Colonic mucosa (tissue), 4 donors: ENCODE results near the gene PRDM15. TPM values are rescaled to one million over a fixed set of nuclear protein-coding genes. Genes with fewer than 3 reads are reported as not detected.

ENCODE experiments used
- DNase-seq: peaks from one replicate; pipeline ENCODE4 v3.0.0-alpha.2; 2020
- H3K27ac ChIP-seq: fragments of 200-600 bp; one replicate; pipeline ENCODE4 v1.8.0; 2021
- H3K27me3 ChIP-seq: fragments of 200-600 bp; one replicate; pipeline ENCODE4 v1.8.0; 2021
- H3K36me3 ChIP-seq: fragments of 200-600 bp; one replicate; pipeline ENCODE4 v1.8.0; 2021
- H3K4me1 ChIP-seq: fragments of 200-600 bp; one replicate; pipeline ENCODE4 v1.8.0; 2021; ENCODE audit warnings: mild to moderate bottlenecking
- H3K4me3 ChIP-seq: fragments of 200-600 bp; one replicate; pipeline ENCODE4 v1.8.0; 2021
- H3K9ac ChIP-seq, 2 donors: one replicate each; pipeline ENCODE4 v1.7.0; 2013; ENCODE audit warnings: control low read depth in 2 of 2, low read depth in 2 of 2, low read length in 2 of 2
- H3K9me3 ChIP-seq: fragments of 200-600 bp; one replicate; pipeline ENCODE4 v1.8.0; 2021
- intact Hi-C: fragments of 100-400 bp; cut with DNase I; formaldehyde crosslinking; loops from one replicate; pipeline ENCODE4 v1.14.1; 2022
- total RNA-seq, 2 donors: library from RNA; stranded (reverse); fragmentation: NEBNext Ultra II Directional in 1 of 2; extraction: Animal tissue kit (Norgen Biotek cat#: 25700) in 1 of 2; gene quantifications; one replicate each; pipeline ENCODE4 v1.2.1, GENCODE V29; 2021
- TF ChIP-seq, protein P1 (sequence below): fragments of 200-600 bp; IDR thresholded peaks from one replicate; pipeline ENCODE4 v1.8.0; 2022; ENCODE audit warnings: antibody characterized with exemption, mild to moderate bottlenecking
- donor health status: healthy.
- donor health status: DM: no; HTN: no; CAD: no.
- donor health status: DM: no; HTN: no; CAD: no.

The PRDM15 gene
- total RNA-seq, 2 donors from 2014 or later: 3.2 to 6.3 TPM

GRCh38 chr21:41768437-41769042 is 110.6 kb downstream of the PRDM15 start:
- Histone ChIP-seq H3K27me3 (peaks cover 24% of the 10 kb centered on the region), H3K27ac (peak overlapping the region; percentile 69), H3K4me3 (peak overlapping the region; percentile 22), H3K9ac (peak overlapping the region in 1 of 2 donors; percentile 65), H3K36me3 (no peaks in the 10 kb centered on the region), H3K4me1 (no peaks in the 10 kb centered on the region), H3K9me3 (no peaks in the 10 kb centered on the region)
- DNase-seq: peak; percentile 91
- intact Hi-C loops: no loop called here
- TF ChIP-seq, protein P1, sequence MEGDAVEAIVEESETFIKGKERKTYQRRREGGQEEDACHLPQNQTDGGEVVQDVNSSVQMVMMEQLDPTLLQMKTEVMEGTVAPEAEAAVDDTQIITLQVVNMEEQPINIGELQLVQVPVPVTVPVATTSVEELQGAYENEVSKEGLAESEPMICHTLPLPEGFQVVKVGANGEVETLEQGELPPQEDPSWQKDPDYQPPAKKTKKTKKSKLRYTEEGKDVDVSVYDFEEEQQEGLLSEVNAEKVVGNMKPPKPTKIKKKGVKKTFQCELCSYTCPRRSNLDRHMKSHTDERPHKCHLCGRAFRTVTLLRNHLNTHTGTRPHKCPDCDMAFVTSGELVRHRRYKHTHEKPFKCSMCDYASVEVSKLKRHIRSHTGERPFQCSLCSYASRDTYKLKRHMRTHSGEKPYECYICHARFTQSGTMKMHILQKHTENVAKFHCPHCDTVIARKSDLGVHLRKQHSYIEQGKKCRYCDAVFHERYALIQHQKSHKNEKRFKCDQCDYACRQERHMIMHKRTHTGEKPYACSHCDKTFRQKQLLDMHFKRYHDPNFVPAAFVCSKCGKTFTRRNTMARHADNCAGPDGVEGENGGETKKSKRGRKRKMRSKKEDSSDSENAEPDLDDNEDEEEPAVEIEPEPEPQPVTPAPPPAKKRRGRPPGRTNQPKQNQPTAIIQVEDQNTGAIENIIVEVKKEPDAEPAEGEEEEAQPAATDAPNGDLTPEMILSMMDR: no peak

GRCh38 chr21:41767606-41768436 is 111.3 kb downstream of the PRDM15 start:
- peak overlapping the region; percentile 60 for H3K4me3 ChIP-seq
- intact Hi-C loops: no loop called here
- H3K9me3 ChIP-seq: no peaks in the 10 kb centered on the region
- peaks cover 19% of the 10 kb centered on the region for H3K27me3 ChIP-seq
- no peak for DNase-seq
- H3K36me3 ChIP-seq: no peaks in the 10 kb centered on the region
- peak overlapping the region in 1 of 2 donors; percentile 65 for H3K9ac ChIP-seq
- H3K4me1 ChIP-seq: no peaks in the 10 kb centered on the region
- TF ChIP-seq, protein P1: no peak
- H3K27ac ChIP-seq: peak overlapping the region; percentile 69

- peak within 1 kb of the TSS; percentile 66 to 87 for H3K9ac ChIP-seq
- no peaks in the 10 kb centered on the region for H3K4me1 ChIP-seq
- H3K36me3 ChIP-seq: no peaks in the 10 kb centered on the region
- peak; percentile 91 for DNase-seq
- H3K4me3 ChIP-seq: peak within 1 kb of the TSS; percentile 60
- peaks cover 23% of the 10 kb centered on the region for H3K27me3 ChIP-seq
- H3K9me3 ChIP-seq: no peaks in the 10 kb centered on the region
- intact Hi-C loops: no loop called here
- TF ChIP-seq, protein P1: no peak
- H3K27ac ChIP-seq: peak within 1 kb of the TSS; percentile 69
These were observed 112.1 kb downstream of the PRDM15 start, which contains the start of gene RIPK4 for GRCh38 chr21:41766883-41767605. TSS of gene RIPK4 (minus strand) at chr21:41767052. CDS start at chr21:41767041, 11 bp downstream.

- Histone ChIP-seq H3K4me3 (peak overlapping the region; percentile 60), H3K36me3 (no peaks in the 10 kb centered on the region), H3K9ac (peak overlapping the region; percentile 66 to 87), H3K27ac (peak overlapping the region; percentile 69), H3K9me3 (no peaks in the 10 kb centered on the region), H3K4me1 (no peaks in the 10 kb centered on the region), H3K27me3 (peaks cover 24% of the 10 kb centered on the region)
- intact Hi-C loops: no loop called here
- no peak for DNase-seq
- TF ChIP-seq, protein P1: no peak
These were observed 112.9 kb downstream of the PRDM15 start for GRCh38 chr21:41765973-41766882.
